ENCODE results near the gene CCDC39. TPM values are rescaled to one million over a fixed set of nuclear protein-coding genes. Genes with fewer than 3 reads are reported as not detected.

CCDC39 gene
- not detected for total RNA-seq (2013)
- polyA plus RNA-seq (not detected), polyA minus RNA-seq (not detected in 2 replicates), total RNA-seq (0 to 1.7 (median 0.08) reads per million in 11 experiments)

GRCh38 chr3:180679178-180680096 is at the start of gene CCDC39:
CCDC39 (minus strand) TSS chr3:180679489; CDS start chr3:180679380, 109 bp downstream.
- no peaks in the 10 kb centered on the region for H4K20me1 ChIP-seq (ENCODE audit: insufficient read depth, low read length)
- intact Hi-C loops (cut with micrococcal nuclease) = no loop called here
- H3K27ac ChIP-seq (ENCODE audit: low read depth in 1 of 2, low read length in 2 of 2) = no peak within 1 kb of the TSS
- H3K4me3 Mint-ChIP-seq = peak within 1 kb of the TSS; percentile 76 to 92
- under 1% methylated on average over 40 of the region's 56 CpGs for WGBS (ENCODE audit: insufficient coverage)
- peak within 1 kb of the TSS; percentile 60 for H3K4me2 ChIP-seq (replicated peaks; ENCODE audit: extremely low read depth, low read length, poor library complexity, severe bottlenecking)
- H3K4me3 ChIP-seq (replicated peaks in 1 of 3; ENCODE audit: low read depth in 2 of 3, low read length in 3 of 3) = peak within 1 kb of the TSS; percentile 5 to 68 (median 7)
- H3K4me1 ChIP-seq (ENCODE audit: control insufficient read depth in 1 of 2, insufficient read depth in 2 of 2, low read length in 2 of 2) = peaks cover 10 to 12% of the 10 kb centered on the region in 2 donors
- peaks cover 4 to 19% (median 14%) of the 10 kb centered on the region in 7 donors for H3K9me3 Mint-ChIP-seq
- no peak within 1 kb of the TSS for H3K9ac ChIP-seq (ENCODE audit: insufficient read depth, low read length, poor library complexity, severe bottlenecking)
- peak within 1 kb of the TSS; percentile 77 for H2AFZ ChIP-seq (ENCODE audit: insufficient read depth, low read depth, low read length, poor library complexity, severe bottlenecking)
- peaks cover 0 to 15% of the 10 kb centered on the region in 2 donors for H3K9me3 ChIP-seq (replicated peaks in 1 of 2; ENCODE audit: control insufficient read depth in 1 of 2, insufficient read depth in 1 of 2, low read length in 2 of 2)
- H3K27me3 Mint-ChIP-seq (ENCODE audit: low read depth in 3 of 3) = peaks cover 33 to 49% (median 41%) of the 10 kb centered on the region in 3 donors
- no peak for TF ChIP-seq CTCF (IDR thresholded peaks at IDR 0.05)
- H3K27ac Mint-ChIP-seq = peak within 1 kb of the TSS in 1 of 7 donors; percentile 41
- H3K4me1 Mint-ChIP-seq = peaks cover 18% of the 10 kb centered on the region
- H3K36me3 Mint-ChIP-seq = peaks cover 0 to 13% of the 10 kb centered on the region in 2 donors
- no peaks in the 10 kb centered on the region for H3K79me2 ChIP-seq (ENCODE audit: insufficient read depth, low read length)
- H3K36me3 ChIP-seq (replicated peaks in 1 of 2; ENCODE audit: control insufficient read depth in 1 of 2, insufficient read depth in 2 of 2, low read length in 2 of 2) = no peaks in the 10 kb centered on the region
- peak in 1 of 3 donors; percentile 5 for DNase-seq
- H3K27me3 ChIP-seq (ENCODE audit: control insufficient read depth in 2 of 2, insufficient read depth in 2 of 2, low read length in 2 of 2) = peaks cover 40 to 50% of the 10 kb centered on the region in 2 donors

- Histone ChIP-seq H3K4me2 (replicated peaks; ENCODE audit: extremely low read depth, low read length, poor library complexity, severe bottlenecking) (no peak overlapping the region), H3K9ac (ENCODE audit: insufficient read depth, low read length, poor library complexity, severe bottlenecking) (no peak overlapping the region), H3K27ac (ENCODE audit: low read depth in 1 of 2, low read length in 2 of 2) (no peak overlapping the region), H3K79me2 (ENCODE audit: insufficient read depth, low read length) (no peaks in the 10 kb centered on the region), H3K4me1 (ENCODE audit: control insufficient read depth in 1 of 2, insufficient read depth in 2 of 2, low read length in 2 of 2) (no peaks in the 10 kb centered on the region), H3K9me3 (replicated peaks in 1 of 2; ENCODE audit: control insufficient read depth in 1 of 2, insufficient read depth in 1 of 2, low read length in 2 of 2) (no peaks in the 10 kb centered on the region), H4K20me1 (ENCODE audit: insufficient read depth, low read length) (no peaks in the 10 kb centered on the region), H3K4me3 (replicated peaks in 1 of 3; ENCODE audit: low read depth in 2 of 3, low read length in 3 of 3) (no peak overlapping the region), H2AFZ (ENCODE audit: insufficient read depth, low read depth, low read length, poor library complexity, severe bottlenecking) (no peak overlapping the region), H3K36me3 (replicated peaks in 1 of 2; ENCODE audit: control insufficient read depth in 1 of 2, insufficient read depth in 2 of 2, low read length in 2 of 2) (no peaks in the 10 kb centered on the region), H3K27me3 (ENCODE audit: control insufficient read depth in 2 of 2, insufficient read depth in 2 of 2, low read length in 2 of 2) (no peaks in the 10 kb centered on the region)
- H3K27me3 Mint-ChIP-seq (ENCODE audit: low read depth in 3 of 3) = peaks cover 0 to 1% (median 0%) of the 10 kb centered on the region in 3 donors
- H3K4me3 Mint-ChIP-seq = no peak overlapping the region
- no peak for DNase-seq
- TF ChIP-seq CTCF (IDR thresholded peaks at IDR 0.05) = no peak
- no CpG with 5 or more reads among the region's 1 CpG for WGBS (ENCODE audit: insufficient coverage)
- no peak overlapping the region for H3K27ac Mint-ChIP-seq
- H3K4me1 Mint-ChIP-seq = no peaks in the 10 kb centered on the region
- intact Hi-C loops (cut with micrococcal nuclease) = no loop called here
- H3K36me3 Mint-ChIP-seq = no peaks in the 10 kb centered on the region
- peaks cover 0 to 9% (median 3%) of the 10 kb centered on the region in 7 donors for H3K9me3 Mint-ChIP-seq
Measured at GRCh38 chr3:180720012-180720411, 40.7 kb upstream of the CCDC39 start.

Data from CD14-positive monocyte (primary cell).